ENCODE data around the gene GLRX5.

GLRX5 gene

GRCh38 chr14:95490138-95490509, 44.7 kb upstream of the GLRX5 start:
- no peak overlapping the region for H3K9ac ChIP-seq (ENCODE audit: low read length)
- no peaks in the 10 kb centered on the region for H3K9me2 ChIP-seq (replicated peaks; ENCODE audit: insufficient read depth, low read length)
- H2AFZ ChIP-seq (ENCODE audit: low read depth, low read length, severe bottlenecking) = no peak overlapping the region
- no peak overlapping the region for H3K4me2 ChIP-seq (ENCODE audit: low read depth, low read length, poor library complexity, severe bottlenecking)
- no peak overlapping the region for H3K27ac ChIP-seq (ENCODE audit: low read depth, low read length)
- no peaks in the 10 kb centered on the region for H3K9me3 ChIP-seq (ENCODE audit: insufficient read depth, low read length)
- no peaks in the 10 kb centered on the region for H3F3A ChIP-seq (ENCODE audit: insufficient read depth)
- no peaks in the 10 kb centered on the region for H3K36me3 ChIP-seq (ENCODE audit: low read length)
- H4K20me1 ChIP-seq (ENCODE audit: low read depth, low read length) = no peaks in the 10 kb centered on the region
- no peaks in the 10 kb centered on the region for H3K79me2 ChIP-seq (ENCODE audit: insufficient read depth, low read length)
- H3K4me3 ChIP-seq (ENCODE audit: insufficient read depth, low read length, poor library complexity, severe bottlenecking) = no peak overlapping the region
- no peak for TF ChIP-seq CTCF (IDR thresholded peaks at IDR 0.05; ENCODE audit: insufficient read depth, low read length, poor library complexity, severe bottlenecking)
- no peak for TF ChIP-seq EZH2phosphoT487 (conservative IDR thresholded peaks at IDR 0.05; ENCODE audit: low read length)
- H3K27me3 ChIP-seq (ENCODE audit: low read length) = no peaks in the 10 kb centered on the region

DNA sequence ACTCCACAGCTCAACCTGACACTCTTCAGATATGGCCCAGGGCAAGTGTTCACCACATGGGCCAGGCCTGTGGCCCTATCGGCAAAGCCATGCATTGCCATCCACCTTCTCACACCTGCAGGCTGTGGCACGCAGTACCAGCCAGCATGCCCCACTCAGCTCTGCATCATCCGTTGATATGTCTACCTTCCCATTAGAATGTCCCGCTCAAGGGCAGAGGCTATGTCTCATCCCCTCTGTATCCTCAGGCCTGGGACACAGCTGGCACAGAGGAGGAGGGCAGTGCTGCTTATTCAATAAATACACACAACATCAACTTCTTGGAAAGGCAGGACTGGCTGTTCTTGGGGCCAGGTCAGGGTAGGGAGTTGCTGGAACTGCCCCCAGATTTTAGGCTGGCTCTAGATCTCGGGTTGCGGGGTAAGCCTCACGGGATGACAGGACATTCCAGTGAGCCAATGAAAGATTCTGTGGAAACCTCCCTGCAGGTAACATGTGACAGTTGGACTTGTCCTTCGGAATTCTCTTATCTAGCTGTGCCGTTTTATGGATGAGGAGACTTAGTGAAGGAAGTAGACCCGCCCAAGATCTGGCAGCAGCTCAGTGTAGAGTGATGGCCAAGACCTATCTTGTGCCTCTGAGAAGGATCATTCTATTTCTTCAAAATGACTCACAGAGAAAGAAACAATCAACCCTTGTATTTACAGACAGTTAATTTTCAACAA, 44.0 kb upstream of the GLRX5 start:
- no peaks in the 10 kb centered on the region for H3K79me2 ChIP-seq (ENCODE audit: insufficient read depth, low read length)
- H3K9me3 ChIP-seq (ENCODE audit: insufficient read depth, low read length) = no peaks in the 10 kb centered on the region
- H3K4me2 ChIP-seq (ENCODE audit: low read depth, low read length, poor library complexity, severe bottlenecking) = no peak overlapping the region
- no peaks in the 10 kb centered on the region for H3K9me2 ChIP-seq (replicated peaks; ENCODE audit: insufficient read depth, low read length)
- no peaks in the 10 kb centered on the region for H4K20me1 ChIP-seq (ENCODE audit: low read depth, low read length)
- H3K27ac ChIP-seq (ENCODE audit: low read depth, low read length) = no peak overlapping the region
- no peak overlapping the region for H3K9ac ChIP-seq (ENCODE audit: low read length)
- H3K4me3 ChIP-seq (ENCODE audit: insufficient read depth, low read length, poor library complexity, severe bottlenecking) = no peak overlapping the region
- no peak overlapping the region for H2AFZ ChIP-seq (ENCODE audit: low read depth, low read length, severe bottlenecking)
- no peak for TF ChIP-seq CTCF (IDR thresholded peaks at IDR 0.05; ENCODE audit: insufficient read depth, low read length, poor library complexity, severe bottlenecking)
- no peak for TF ChIP-seq EZH2phosphoT487 (conservative IDR thresholded peaks at IDR 0.05; ENCODE audit: low read length)
- H3K36me3 ChIP-seq (ENCODE audit: low read length) = no peaks in the 10 kb centered on the region
- no peaks in the 10 kb centered on the region for H3F3A ChIP-seq (ENCODE audit: insufficient read depth)
- H3K27me3 ChIP-seq (ENCODE audit: low read length) = no peaks in the 10 kb centered on the region

GRCh38 chr14:95491936-95492608, 42.8 kb upstream of the GLRX5 start:
- Histone ChIP-seq H3K27ac (ENCODE audit: low read depth, low read length) (no peak overlapping the region), H3K36me3 (ENCODE audit: low read length) (no peaks in the 10 kb centered on the region), H3K79me2 (ENCODE audit: insufficient read depth, low read length) (no peaks in the 10 kb centered on the region), H3K4me2 (ENCODE audit: low read depth, low read length, poor library complexity, severe bottlenecking) (no peak overlapping the region), H2AFZ (ENCODE audit: low read depth, low read length, severe bottlenecking) (no peak overlapping the region), H3F3A (ENCODE audit: insufficient read depth) (no peaks in the 10 kb centered on the region), H3K9ac (ENCODE audit: low read length) (no peak overlapping the region), H3K4me3 (ENCODE audit: insufficient read depth, low read length, poor library complexity, severe bottlenecking) (no peak overlapping the region), H4K20me1 (ENCODE audit: low read depth, low read length) (no peaks in the 10 kb centered on the region), H3K9me2 (replicated peaks; ENCODE audit: insufficient read depth, low read length) (no peaks in the 10 kb centered on the region), H3K27me3 (ENCODE audit: low read length) (no peaks in the 10 kb centered on the region), H3K9me3 (ENCODE audit: insufficient read depth, low read length) (no peaks in the 10 kb centered on the region)
- TF ChIP-seq EZH2phosphoT487 (conservative IDR thresholded peaks at IDR 0.05; ENCODE audit: low read length) = no peak
- TF ChIP-seq CTCF (IDR thresholded peaks at IDR 0.05; ENCODE audit: insufficient read depth, low read length, poor library complexity, severe bottlenecking) = no peak
